CD4-positive, alpha-beta T cell treated with Interleukin-1 beta for 1 hour (primary cell): Measurements from ENCODE around the gene MRAP2.

Experiments
- DNase-seq, 2 donors: peaks; one replicate each; pipeline ENCODE4 v3.0.0-alpha.2; 2020 to 2022

Gene MRAP2

DNA sequence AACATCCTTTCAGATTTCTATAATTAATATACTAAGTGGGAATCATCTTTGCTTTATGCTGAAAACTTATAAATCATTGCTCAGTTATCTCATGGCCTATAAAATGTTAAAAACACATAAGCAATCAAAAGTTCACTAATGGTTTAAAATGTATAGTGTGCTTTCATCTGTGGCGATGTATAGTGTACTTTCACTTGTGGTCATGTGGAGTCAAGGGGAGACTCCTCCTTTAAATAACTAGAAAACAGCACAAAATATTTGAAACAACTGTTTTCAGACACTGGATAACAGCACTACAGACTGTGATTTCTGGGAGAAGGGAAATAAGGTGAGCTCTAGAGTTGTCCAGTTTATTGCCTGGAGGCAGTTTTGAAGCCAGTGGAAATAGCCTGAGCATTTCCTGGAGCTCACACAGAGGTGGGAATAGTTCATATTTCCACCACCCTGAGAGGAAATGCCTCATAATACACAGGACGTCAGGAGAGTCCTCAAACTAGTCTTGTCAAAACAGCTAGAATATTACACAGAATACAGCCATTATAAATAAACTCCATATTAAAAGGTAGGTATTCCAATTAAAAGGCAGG is 104.5 kb downstream of the MRAP2 start:
- no peak for DNase-seq

DNA sequence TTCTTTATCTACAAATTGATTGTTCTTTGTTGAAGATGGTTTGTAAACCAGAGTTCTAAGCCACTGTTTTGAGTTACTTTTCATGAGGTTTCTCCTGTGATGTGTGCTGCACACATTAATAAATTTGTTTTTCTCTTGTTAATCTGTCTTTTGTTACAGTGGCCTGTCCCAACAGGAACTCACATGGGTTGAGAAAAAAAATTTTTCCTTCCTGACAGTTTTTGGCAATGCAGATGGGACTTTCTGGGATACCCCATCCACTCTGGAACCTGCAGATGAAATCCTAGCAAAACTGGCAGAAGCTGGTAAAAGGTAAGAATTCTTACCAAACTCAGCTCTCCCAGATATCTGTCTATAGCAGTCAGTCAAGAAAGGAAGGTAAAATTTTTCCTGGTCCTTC is 105.7 kb downstream of the MRAP2 start:
- DNase-seq = no peak
